IMR-90 (cell line): Measurements from ENCODE around the gene NKAIN2. TPM values are rescaled to one million over a fixed set of nuclear protein-coding genes. Genes with fewer than 3 reads are reported as not detected.
"Not testable (repeated sequence)": the region's sequence is repeated elsewhere in the genome, so short reads cannot be mapped to it uniquely, and the experiment has no call there.

Experiments
- ATAC-seq: fragments of 200-7000 bp; cut with Tn5 transposase; 2 replicates; pipeline ENCODE4 v1.9.1; 2020; ENCODE audit warnings: low read depth, mild to moderate bottlenecking, moderate library complexity
- BruUV-seq: library from RNA; stranded (reverse); fragments of 400-500 nt; replicated peaks from 2 replicates; lab custom pipeline; 2021; lab: Mats Ljungman, UMichigan
- CTCF ChIA-PET: fragments of 300-600 bp; formaldehyde crosslinking; extraction: SDS; loops from one replicate; lab custom pipeline; 2021; ENCODE audit warnings: antibody characterized with exemption; lab: Yijun Ruan, JAX
- POLR2A ChIA-PET: fragments of 300-600 bp; sonication (Branson Sonifier 250); formaldehyde crosslinking; loops from one replicate; lab custom pipeline; 2022; ENCODE audit warnings: antibody characterized with exemption; ENCODE audit not compliant: unreplicated experiment; lab: Charles Lee
- DNase-seq: peaks from one replicate; pipeline ENCODE4 v3.0.0; 2013
- H2AFZ ChIP-seq: replicated peaks from 2 replicates; pipeline ENCODE3; 2013; ENCODE audit warnings: low read length, mild to moderate bottlenecking; ENCODE audit not compliant: poor library complexity
- H2AK5ac ChIP-seq: 2 replicates; pipeline ENCODE4 v1.6.1; 2013; ENCODE audit warnings: low read depth, low read length, inconsistent platforms
- H2AK9ac ChIP-seq: replicated peaks from 2 replicates; pipeline ENCODE3; 2013; ENCODE audit warnings: mild to moderate bottlenecking, low read depth, low read length, moderate library complexity; ENCODE audit not compliant: poor library complexity
- H2BK120ac ChIP-seq: 2 replicates; pipeline ENCODE4 v1.6.1; 2013; ENCODE audit warnings: low read depth, low read length, inconsistent platforms
- H2BK15ac ChIP-seq: 3 replicates; pipeline ENCODE4 v1.6.1; 2013; ENCODE audit warnings: low read depth, low read length, inconsistent platforms
- H2BK20ac ChIP-seq: 2 replicates; pipeline ENCODE4 v1.6.1; 2013; ENCODE audit warnings: low read depth, mild to moderate bottlenecking, inconsistent platforms, low read length, moderate library complexity
- H2BK5ac ChIP-seq: 2 replicates; pipeline ENCODE4 v1.6.1; 2013; ENCODE audit warnings: mild to moderate bottlenecking, low read depth, low read length, inconsistent platforms; ENCODE audit not compliant: poor library complexity, severe bottlenecking
- H3K14ac ChIP-seq: replicated peaks from 2 replicates; pipeline ENCODE4 v1.6.1; 2013; ENCODE audit warnings: low read depth, low read length, inconsistent platforms
- H3K18ac ChIP-seq: 2 replicates; pipeline ENCODE4 v1.6.1; 2013; ENCODE audit warnings: low read depth, low read length, control low read depth
- H3K23ac ChIP-seq: 2 replicates; pipeline ENCODE4 v1.6.1; 2013; ENCODE audit warnings: low read depth, low read length, inconsistent platforms
- H3K27ac ChIP-seq: 2 replicates; pipeline ENCODE4 v1.5.1; 2013; ENCODE audit warnings: mild to moderate bottlenecking, control low read depth, low read length; ENCODE audit not compliant: insufficient read depth
- H3K27me3 ChIP-seq: 2 replicates; pipeline ENCODE4 v1.6.1; 2013; ENCODE audit warnings: low read length; ENCODE audit not compliant: control insufficient read depth, insufficient read depth
- H3K36me3 ChIP-seq: 2 replicates; pipeline ENCODE4 v1.6.1; 2013; ENCODE audit warnings: low read length, mixed read lengths; ENCODE audit not compliant: control insufficient read depth, insufficient read depth
- H3K4ac ChIP-seq: 2 replicates; pipeline ENCODE4 v1.6.1; 2013; ENCODE audit warnings: low read depth, low read length, inconsistent platforms
- H3K4me1 ChIP-seq: 2 replicates; pipeline ENCODE4 v1.6.1; 2013; ENCODE audit warnings: low read length, mixed read lengths; ENCODE audit not compliant: control insufficient read depth, insufficient read depth
- H3K4me2 ChIP-seq: 2 replicates; pipeline ENCODE4 v1.6.1; 2013; ENCODE audit warnings: low read depth, mild to moderate bottlenecking, control low read depth, low read length, moderate library complexity
- H3K4me3 ChIP-seq: 2 replicates; pipeline ENCODE4 v1.5.1; 2013; ENCODE audit warnings: low read depth, mild to moderate bottlenecking, control low read depth, low read length, moderate library complexity; ENCODE audit not compliant: insufficient read depth
- H3K56ac ChIP-seq: 2 replicates; pipeline ENCODE4 v1.6.1; 2013; ENCODE audit warnings: low read length, inconsistent platforms; ENCODE audit not compliant: insufficient read depth; ENCODE audit errors: extremely low read depth
- H3K79me1 ChIP-seq, 2 experiments: 2 replicates each; pipeline ENCODE4 v1.6.1; 2013; ENCODE audit warnings: low read length in 2 of 2, inconsistent platforms in 1 of 2, low read depth in 1 of 2
- H3K9ac ChIP-seq: 2 replicates; pipeline ENCODE4 v1.6.1; 2013; ENCODE audit warnings: low read depth, low read length, control low read depth
- H3K9me1 ChIP-seq: 2 replicates; pipeline ENCODE4 v1.6.1; 2013; ENCODE audit warnings: low read length, inconsistent platforms; ENCODE audit not compliant: insufficient read depth
- H3K9me3 ChIP-seq: 2 replicates; pipeline ENCODE4 v1.6.1; 2013; ENCODE audit warnings: low read length; ENCODE audit not compliant: control insufficient read depth, insufficient read depth
- H4K20me1 ChIP-seq: 2 replicates; pipeline ENCODE4 v1.6.1; 2013; ENCODE audit warnings: low read length, inconsistent platforms; ENCODE audit not compliant: insufficient read depth
- H4K5ac ChIP-seq: 2 replicates; pipeline ENCODE4 v1.6.1; 2013; ENCODE audit warnings: mild to moderate bottlenecking, low read depth, low read length, control low read depth
- H4K8ac ChIP-seq, 2 experiments: 2 replicates each; pipeline ENCODE4 v1.6.1; 2013; ENCODE audit warnings: low read depth in 2 of 2, low read length in 2 of 2, control low read depth in 1 of 2, inconsistent platforms in 1 of 2
- H4K91ac ChIP-seq: 2 replicates; pipeline ENCODE4 v1.6.1; 2013; ENCODE audit warnings: low read depth, low read length, inconsistent platforms; ENCODE audit not compliant: insufficient read depth
- CHD1 ChIP-seq: IDR thresholded peaks from 2 replicates; pipeline ENCODE4 v1.6.1; 2012; ENCODE audit warnings: low read depth, low read length, improper control_type of control experiment
- FOS ChIP-seq: fragments of 150-350 bp; IDR thresholded peaks from 2 replicates; pipeline ENCODE4 v1.6.1; 2016; ENCODE audit warnings: low read depth, low read length
- MAFK ChIP-seq: IDR thresholded peaks from 2 replicates; pipeline ENCODE4 v1.6.1; 2012; ENCODE audit warnings: low read depth, low read length, improper control_type of control experiment
- MAZ ChIP-seq: IDR thresholded peaks from 2 replicates; pipeline ENCODE4 v1.6.1; 2012; ENCODE audit warnings: low read depth, mild to moderate bottlenecking, low read length, improper control_type of control experiment, moderate library complexity, borderline replicate concordance
- RFX5 ChIP-seq: IDR thresholded peaks from 2 replicates; pipeline ENCODE4 v1.8.0; 2012; ENCODE audit warnings: low read depth, mild to moderate bottlenecking, low read length, moderate library complexity
- WGBS, 2 experiments: methylation state at CpG; one replicate each; pipeline versions ENCODE4 v1.1.5 to v1.1.7; 2013; ENCODE audit warnings: missing lambda C conversion rate in 2 of 2; ENCODE audit not compliant: insufficient read length in 1 of 2; ENCODE audit errors: extremely low coverage in 2 of 2; 5-methylcytosine and 5-hydroxymethylcytosine counted together
- dilution Hi-C: fragments of 300-500 bp; cut with HindIII; formaldehyde crosslinking; loops from one replicate; pipeline ENCODE4 v1.14.3; 2018; ENCODE audit warnings: low sequenced_read_pairs; ENCODE audit not compliant: unreplicated experiment
- in situ Hi-C: fragments of 300-500 bp; cut with MboI; formaldehyde crosslinking; loops from 3 replicates; pipeline ENCODE4 v1.14.3; 2019; ENCODE audit warnings: low sequenced_read_pairs, inconsistent platforms, mixed read lengths
- intact Hi-C: fragments of 100-400 bp; cut with micrococcal nuclease; formaldehyde crosslinking; loops from 2 replicates; pipeline ENCODE4 v1.10.0; 2022
- polyA plus RNA-seq, 3 experiments: library from polyadenylated mRNA; depleted of rRNA; stranded (reverse); fragments of >200 nt; gene quantifications; 2 replicates each; pipeline ENCODE4 v1.2.3, GENCODE V29; 2012; ENCODE audit warnings: low replicate concordance in 1 of 3
- total RNA-seq: library from RNA; depleted of rRNA; stranded (reverse); fragments of >200 nt; gene quantifications from 2 replicates; pipeline ENCODE4 v1.2.3, GENCODE V29; 2012
- TF ChIP-seq, protein P1 (sequence below): fragments of 150-350 bp; IDR thresholded peaks from 2 replicates; pipeline ENCODE4 v1.6.1; 2017; ENCODE audit warnings: mild to moderate bottlenecking, antibody characterized with exemption, low read length, low read depth

Gene NKAIN2
- total and polyA plus RNA-seq, 2 of the 4 experiments (the other 2 are of a cell fraction): not detected

DNA sequence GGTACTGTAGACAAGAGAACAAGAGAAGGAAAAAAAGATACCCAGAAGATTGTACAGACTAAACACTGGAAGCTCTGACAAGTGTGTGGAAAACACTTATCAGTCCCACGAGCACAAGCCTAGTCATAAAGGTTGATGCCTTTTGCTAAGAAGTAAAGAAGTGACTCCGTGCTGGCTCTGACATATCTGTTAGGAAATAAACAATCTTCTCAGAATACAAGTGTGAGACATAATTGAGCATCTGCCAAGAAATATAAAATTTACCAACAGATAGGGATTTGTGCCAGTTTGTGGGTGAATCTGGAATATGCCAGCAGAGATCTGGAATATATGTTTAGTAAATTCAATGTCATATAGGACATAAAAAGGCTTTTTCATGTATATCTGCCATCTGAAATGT lies 899.9 kb downstream of the NKAIN2 start:
- ChIA-PET POLR2A (no interaction called here), CTCF (no interaction called here)
- Histone ChIP-seq H3K9me1 (no peaks in the 10 kb centered on the region), H3K23ac (no peak overlapping the region), H3K4ac (no peak overlapping the region), H3K79me1 (no peaks in the 10 kb centered on the region), H3K4me1 (no peaks in the 10 kb centered on the region), H2BK5ac (no peak overlapping the region), H2AFZ (no peak overlapping the region), H3K9me3 (no peaks in the 10 kb centered on the region), H3K9ac (no peak overlapping the region), H3K4me3 (no peak overlapping the region), H3K27ac (no peak overlapping the region), H2BK120ac (no peak overlapping the region), H4K91ac (no peak overlapping the region), H4K8ac (no peak overlapping the region), H3K4me2 (no peak overlapping the region), H3K14ac (no peak overlapping the region), H2BK15ac (no peak overlapping the region), H2BK20ac (no peak overlapping the region), H3K18ac (no peak overlapping the region), H2AK5ac (no peak overlapping the region), H3K36me3 (no peaks in the 10 kb centered on the region), H2AK9ac (no peak overlapping the region), H4K5ac (no peak overlapping the region), H3K56ac (no peak overlapping the region), H3K27me3 (no peaks in the 10 kb centered on the region), H4K20me1 (no peaks in the 10 kb centered on the region)
- in situ Hi-C loops: no loop called here
- intact Hi-C loops: no loop called here
- dilution Hi-C loops: no loop called here
- BruUV-seq: no TSS peak
- no CpG with 5 or more reads among the region's 2 CpGs for WGBS, 2 experiments
- ATAC-seq (no peak), DNase-seq (no peak)
- no peak for TF ChIP-seq RFX5
- TF ChIP-seq, protein P1, sequence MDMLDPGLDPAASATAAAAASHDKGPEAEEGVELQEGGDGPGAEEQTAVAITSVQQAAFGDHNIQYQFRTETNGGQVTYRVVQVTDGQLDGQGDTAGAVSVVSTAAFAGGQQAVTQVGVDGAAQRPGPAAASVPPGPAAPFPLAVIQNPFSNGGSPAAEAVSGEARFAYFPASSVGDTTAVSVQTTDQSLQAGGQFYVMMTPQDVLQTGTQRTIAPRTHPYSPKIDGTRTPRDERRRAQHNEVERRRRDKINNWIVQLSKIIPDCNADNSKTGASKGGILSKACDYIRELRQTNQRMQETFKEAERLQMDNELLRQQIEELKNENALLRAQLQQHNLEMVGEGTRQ: no peak
- no peak for TF ChIP-seq MAFK
- TF ChIP-seq CHD1: no peak
- TF ChIP-seq MAZ: no peak
- TF ChIP-seq FOS: no peak

DNA sequence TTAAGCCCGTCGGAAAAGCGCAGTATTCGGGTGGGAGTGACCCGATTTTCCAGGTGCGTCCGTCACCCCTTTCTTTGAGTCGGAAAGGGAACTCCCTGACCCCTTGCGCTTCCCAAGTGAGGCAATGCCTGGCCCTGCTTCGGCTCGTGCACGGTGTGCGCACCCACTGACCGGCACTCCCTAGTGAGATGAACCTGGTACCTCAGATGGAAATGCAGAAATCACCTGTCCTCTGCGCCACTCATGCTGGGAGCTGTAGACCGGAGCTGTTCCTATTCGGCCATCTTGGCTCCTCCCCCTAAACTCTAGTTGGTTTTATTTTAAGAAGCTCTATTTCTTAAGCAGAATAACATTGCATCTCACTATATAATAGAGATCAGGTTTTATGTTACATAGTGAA lies 908.9 kb downstream of the NKAIN2 start:
- WGBS, 2 experiments: 83% methylated on average over 6 of the region's 17 CpGs; no CpG with 5 or more reads in 1 of the 2 experiments
- H3K79me1 ChIP-seq, H3K9me1 ChIP-seq, BruUV-seq, H3K9me3 ChIP-seq, H2BK15ac ChIP-seq, H3K4ac ChIP-seq, H3K4me1 ChIP-seq, H3K27me3 ChIP-seq, dilution Hi-C loops, H4K8ac ChIP-seq, H4K91ac ChIP-seq, H2AFZ ChIP-seq, H3K4me2 ChIP-seq, H3K4me3 ChIP-seq, H2BK120ac ChIP-seq, H3K27ac ChIP-seq, H3K36me3 ChIP-seq, H2AK9ac ChIP-seq, H3K9ac ChIP-seq, H3K14ac ChIP-seq, in situ Hi-C loops, intact Hi-C loops, H4K20me1 ChIP-seq, DNase-seq, H2BK20ac ChIP-seq, H3K18ac ChIP-seq, H2AK5ac ChIP-seq, H3K56ac ChIP-seq, H2BK5ac ChIP-seq, CTCF ChIA-PET, H4K5ac ChIP-seq, POLR2A ChIA-PET, ATAC-seq, H3K23ac ChIP-seq: not testable (repeated sequence)
